Endothelial cell of umbilical vein (primary cell): ENCODE data around the gene ANKRD60.

Source experiments
- CTCF ChIP-seq, 2 donors: IDR thresholded peaks; 1 replicate in 1 of 2; 2 replicates in 1 of 2; pipeline ENCODE4 v1.5.1; 2011; ENCODE audit warnings: low read length in 2 of 2, mild to moderate bottlenecking in 2 of 2, moderate library complexity in 2 of 2, control low read depth in 1 of 2, inconsistent platforms in 1 of 2, low read depth in 1 of 2; ENCODE audit not compliant: insufficient read depth in 1 of 2; ENCODE audit errors: extremely low read depth in 1 of 2
- EZH2 ChIP-seq: IDR thresholded peaks from 2 replicates; pipeline ENCODE4 v1.6.1; 2012; ENCODE audit warnings: borderline replicate concordance, low read depth, mild to moderate bottlenecking, moderate library complexity, low read length, inconsistent platforms; ENCODE audit not compliant: severe bottlenecking

- TF ChIP-seq CTCF (IDR thresholded peaks at IDR 0.05; ENCODE audit: extremely low read depth in 1 of 2, insufficient read depth in 1 of 2, low read depth in 1 of 2, low read length in 2 of 2) (no peak), EZH2 (no peak)
Measured at GRCh38 chr20:58188527-58188926, 39.9 kb downstream of the ANKRD60 start.
